Measurements from ENCODE around the gene EGFLAM. TPM values are rescaled to one million over a fixed set of nuclear protein-coding genes. Genes with fewer than 3 reads are reported as not detected.

Gene EGFLAM
- total RNA-seq, 1 experiment from 2014 or later: not detected

- peak; percentile 32 for DNase-seq (ENCODE audit: low spot score)
- in situ Hi-C loops (cut with HindIII; ENCODE audit: low sequenced_read_pairs): no loop called here
Measured at GRCh38 chr5:38433160-38433861, 175.0 kb downstream of the EGFLAM start.

DNA sequence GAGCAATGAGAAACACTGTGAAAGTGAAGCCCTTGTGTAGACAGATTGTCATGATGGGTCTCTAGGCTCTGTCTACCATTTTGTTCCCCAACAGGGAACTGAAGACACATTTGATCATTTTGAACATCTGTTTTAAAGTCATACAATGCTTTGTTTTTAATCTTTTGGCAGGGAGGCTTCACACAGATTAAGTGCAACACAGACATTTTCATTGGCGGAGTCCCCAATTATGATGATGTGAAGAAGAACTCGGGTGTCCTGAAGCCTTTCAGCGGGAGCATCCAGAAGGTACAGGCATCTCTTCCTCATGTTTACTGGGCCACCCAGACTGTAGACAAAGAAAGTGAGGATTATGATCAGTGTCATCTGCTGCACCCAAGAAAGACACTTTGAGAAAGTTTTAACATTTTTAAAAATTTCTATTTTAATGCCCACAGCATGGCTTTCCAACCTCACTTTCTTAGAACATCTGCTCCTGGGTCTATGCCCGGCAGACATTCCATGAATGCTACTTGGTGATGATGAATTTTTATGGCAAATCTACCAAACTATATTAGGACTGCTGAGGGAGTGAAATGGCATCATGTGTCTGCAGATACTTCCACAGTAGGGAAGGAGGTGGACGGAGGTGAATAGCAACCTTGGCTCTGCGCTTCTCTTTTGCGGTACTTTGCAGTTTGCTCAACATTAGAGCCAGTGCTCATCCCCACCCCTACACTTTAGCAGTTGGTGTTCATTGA, 176.8 kb downstream of the EGFLAM start:
- in situ Hi-C loops (cut with HindIII; ENCODE audit: low sequenced_read_pairs): no loop called here
- DNase-seq (ENCODE audit: low spot score): no peak

- no peak for DNase-seq (ENCODE audit: low spot score)
- in situ Hi-C loops (cut with HindIII; ENCODE audit: low sequenced_read_pairs): no loop called here
Measured at GRCh38 chr5:38438757-38439156, 180.4 kb downstream of the EGFLAM start.

DNA sequence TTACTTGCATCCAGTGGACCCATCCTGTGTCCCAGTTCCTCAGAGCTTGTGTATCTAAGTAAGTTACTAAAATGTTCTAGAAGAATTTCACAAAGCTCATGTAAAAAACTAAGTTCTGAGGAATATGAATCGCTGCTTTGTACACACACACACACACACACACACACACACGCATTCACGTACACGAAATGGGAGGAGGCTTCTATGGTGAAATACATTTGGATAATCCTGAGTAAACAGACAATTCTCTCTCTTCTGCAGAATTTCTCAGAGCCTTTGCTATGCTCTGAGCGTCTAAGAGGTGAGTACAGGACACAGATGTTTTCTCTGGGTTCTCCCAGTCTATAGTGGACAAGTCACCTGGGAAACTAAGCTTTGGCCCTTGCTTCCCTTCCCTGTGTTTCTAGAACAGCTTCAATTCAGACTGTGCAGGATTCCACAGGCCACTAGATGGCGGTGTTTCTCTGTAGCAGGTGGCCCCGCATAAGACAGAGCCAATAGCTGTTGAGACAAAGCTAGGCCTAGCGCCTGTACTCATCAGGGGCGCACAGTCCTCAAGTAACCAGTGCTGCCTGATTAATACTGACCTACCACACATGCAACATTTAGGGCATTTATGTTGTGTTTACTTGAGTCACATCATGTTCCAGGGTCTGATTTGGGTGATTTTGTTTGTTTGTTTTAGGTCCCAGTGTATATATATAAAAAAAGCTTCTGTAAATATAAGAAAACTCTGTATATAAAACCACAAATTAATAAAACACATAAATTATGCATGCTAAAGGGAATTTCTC, 183.3 kb downstream of the EGFLAM start:
- peak; percentile 94 for DNase-seq (ENCODE audit: low spot score)
- in situ Hi-C loops (cut with HindIII; ENCODE audit: low sequenced_read_pairs): loop anchor here (10.0 kb wide), 1 partner anchor 363 kb away; no protein-coding TSS in a partner anchor

DNA sequence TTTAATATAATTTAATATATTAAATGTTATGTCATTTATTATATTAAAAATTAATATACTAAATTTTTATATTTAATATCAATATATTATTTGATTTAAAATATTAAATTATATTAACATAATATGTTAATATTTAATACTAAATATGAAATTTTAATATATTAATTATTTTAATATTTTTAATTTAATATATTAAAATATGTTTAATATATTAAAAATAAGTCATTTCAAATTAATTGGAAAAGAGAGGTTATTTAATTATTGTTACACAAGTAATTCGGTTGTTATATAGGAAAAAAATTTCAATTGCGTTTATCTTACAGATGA, 183.9 kb downstream of the EGFLAM start:
- no peak for DNase-seq (ENCODE audit: low spot score)
- in situ Hi-C loops (cut with HindIII; ENCODE audit: low sequenced_read_pairs): loop anchor here (10.0 kb wide), 1 partner anchor 363 kb away; no protein-coding TSS in a partner anchor

- in situ Hi-C loops (cut with HindIII; ENCODE audit: low sequenced_read_pairs): loop anchor here (10.0 kb wide), 1 partner anchor 361 kb away; no protein-coding TSS in a partner anchor
- no peak for DNase-seq (ENCODE audit: low spot score)
Measured at GRCh38 chr5:38443390-38443789, 185.0 kb downstream of the EGFLAM start.

- in situ Hi-C loops (cut with HindIII; ENCODE audit: low sequenced_read_pairs): loop anchor here (10.0 kb wide), 1 partner anchor 359 kb away; no protein-coding TSS in a partner anchor
- DNase-seq (ENCODE audit: low spot score): no peak
Measured at GRCh38 chr5:38445374-38446028, 187.1 kb downstream of the EGFLAM start.

DNA sequence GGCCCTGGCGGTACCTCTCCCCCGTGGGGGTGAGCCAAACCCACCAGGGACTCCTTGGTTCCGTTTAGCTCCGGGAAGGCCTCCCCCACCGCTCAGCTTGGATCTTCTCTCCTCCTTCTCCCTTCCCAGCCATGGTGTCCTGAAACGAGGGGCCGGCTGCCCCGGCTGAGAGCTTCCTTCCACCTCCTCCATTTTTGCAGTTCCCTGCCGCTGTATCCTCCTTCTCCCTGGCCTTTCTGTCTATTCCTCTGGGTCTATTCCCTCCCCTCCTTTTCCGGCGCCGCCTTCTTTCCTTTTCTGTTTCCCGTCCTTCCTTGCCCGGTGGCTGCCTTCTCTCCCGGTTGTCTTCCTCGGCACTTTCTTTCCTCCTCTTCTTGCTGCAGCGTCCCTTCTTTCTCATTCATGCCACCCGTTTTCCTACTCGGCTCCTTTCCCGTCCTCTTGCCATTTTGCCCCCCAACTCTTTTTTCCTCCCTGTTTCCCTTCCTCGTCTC, 187.7 kb downstream of the EGFLAM start:
- DNase-seq (ENCODE audit: low spot score): no peak
- in situ Hi-C loops (cut with HindIII; ENCODE audit: low sequenced_read_pairs): loop anchor here (10.0 kb wide), 1 partner anchor 359 kb away; no protein-coding TSS in a partner anchor

- in situ Hi-C loops (cut with HindIII; ENCODE audit: low sequenced_read_pairs): loop anchor here (10.0 kb wide), 1 partner anchor 358 kb away; no protein-coding TSS in a partner anchor
- DNase-seq (ENCODE audit: low spot score): no peak
Measured at GRCh38 chr5:38447056-38447455, 188.7 kb downstream of the EGFLAM start.

DNA sequence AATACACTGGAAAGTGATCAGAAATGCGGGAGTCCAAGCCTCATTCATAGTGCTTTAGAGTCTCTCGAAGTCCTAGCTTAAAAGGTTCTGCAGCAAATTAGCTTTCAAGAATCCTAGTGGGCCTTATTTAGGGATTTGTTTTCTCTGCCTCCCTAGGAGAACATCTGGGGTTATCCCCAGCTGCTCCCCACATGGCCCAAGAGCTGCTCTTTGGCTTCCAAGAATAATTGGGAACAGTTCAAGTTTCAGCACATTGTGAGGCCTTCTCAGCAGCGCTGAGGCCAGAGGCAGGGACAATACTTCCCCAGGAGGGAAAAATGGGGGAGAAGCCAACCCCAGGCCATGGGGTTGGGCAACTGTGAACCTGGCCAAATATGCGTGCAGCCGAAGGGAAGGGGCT, 189.4 kb downstream of the EGFLAM start:
- in situ Hi-C loops (cut with HindIII; ENCODE audit: low sequenced_read_pairs): loop anchor here (10.0 kb wide), 1 partner anchor 357 kb away; no protein-coding TSS in a partner anchor
- no peak for DNase-seq (ENCODE audit: low spot score)

DNA sequence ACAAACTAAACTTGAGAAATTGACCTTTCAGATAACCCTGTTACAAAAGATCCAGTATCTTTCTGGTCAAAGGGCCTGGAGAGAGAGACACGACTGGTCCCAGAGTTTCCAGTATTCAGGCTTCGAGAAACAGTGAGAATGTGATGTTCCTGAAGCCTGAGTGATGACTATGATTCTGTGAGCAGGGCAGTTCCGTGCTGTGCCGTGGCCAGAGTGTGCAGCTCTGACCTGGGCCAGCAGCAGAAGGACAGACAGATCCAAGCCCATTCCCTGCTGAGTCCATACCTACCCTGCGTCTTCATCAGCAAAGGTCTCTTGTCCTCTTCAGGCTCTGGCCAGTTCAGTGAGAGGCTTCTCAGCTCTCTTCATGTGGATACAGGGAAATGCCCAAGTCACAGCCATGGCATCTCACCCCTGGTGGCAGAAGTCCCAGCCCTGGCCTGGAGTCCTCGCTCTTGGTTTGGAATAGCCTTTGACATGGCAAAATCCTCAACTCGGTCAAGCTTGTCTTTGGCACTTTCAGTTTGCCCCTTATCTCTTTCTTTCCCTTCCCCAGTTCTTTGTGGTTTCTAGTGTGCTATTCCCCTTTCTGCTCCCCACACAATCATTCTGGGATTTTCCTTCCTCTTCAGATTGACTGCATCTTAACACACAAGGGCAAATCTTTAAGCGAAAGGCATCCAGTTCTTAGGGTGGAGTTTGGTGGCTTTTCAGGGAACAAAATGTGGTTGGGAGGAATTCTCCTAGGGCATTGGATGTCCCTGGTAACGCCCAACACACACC, 190.4 kb downstream of the EGFLAM start:
- in situ Hi-C loops (cut with HindIII; ENCODE audit: low sequenced_read_pairs): loop anchor here (10.0 kb wide), 1 partner anchor 356 kb away; no protein-coding TSS in a partner anchor
- no peak for DNase-seq (ENCODE audit: low spot score)

GRCh38 chr5:38450627-38451026, 192.3 kb downstream of the EGFLAM start:
- no peak for DNase-seq (ENCODE audit: low spot score)
- in situ Hi-C loops (cut with HindIII; ENCODE audit: low sequenced_read_pairs): no loop called here

DNA sequence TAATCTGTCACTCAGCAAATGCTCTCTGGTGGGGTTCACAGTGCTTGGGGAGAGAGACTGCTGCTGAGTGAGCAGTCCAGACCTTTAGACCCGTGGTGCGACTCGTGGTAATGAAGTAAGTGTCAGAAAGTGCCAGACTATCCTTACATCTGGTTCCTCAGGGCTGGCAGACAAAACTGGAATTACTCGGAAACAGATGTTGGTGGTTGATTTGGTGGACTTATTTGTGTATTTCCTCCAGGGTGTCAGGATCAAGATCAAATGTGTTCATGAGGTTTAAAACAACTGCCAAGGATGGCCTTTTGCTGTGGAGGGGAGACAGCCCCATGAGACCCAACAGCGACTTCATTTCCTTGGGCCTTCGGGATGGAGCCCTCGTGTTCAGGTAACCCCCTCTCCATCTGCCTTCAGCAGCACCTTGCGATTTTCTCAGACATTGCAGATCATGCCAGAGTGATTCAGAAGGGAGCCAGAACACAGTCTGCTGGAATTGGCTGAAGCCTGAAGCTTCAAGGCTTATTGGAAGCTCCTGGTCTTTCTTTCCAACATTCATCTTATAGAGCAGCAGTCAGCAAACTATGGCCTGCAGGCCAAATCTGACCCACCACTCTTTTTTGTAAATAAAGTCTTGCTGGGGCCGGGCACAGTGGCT, 192.8 kb downstream of the EGFLAM start:
- in situ Hi-C loops (cut with HindIII; ENCODE audit: low sequenced_read_pairs): no loop called here
- DNase-seq (ENCODE audit: low spot score): no peak

- in situ Hi-C loops (cut with HindIII; ENCODE audit: low sequenced_read_pairs): no loop called here
- no peak for DNase-seq (ENCODE audit: low spot score)
Measured at GRCh38 chr5:38452201-38452600, 193.8 kb downstream of the EGFLAM start.

GRCh38 chr5:38453506-38453905, 195.1 kb downstream of the EGFLAM start:
- no peak for DNase-seq (ENCODE audit: low spot score)
- in situ Hi-C loops (cut with HindIII; ENCODE audit: low sequenced_read_pairs): no loop called here

DNA sequence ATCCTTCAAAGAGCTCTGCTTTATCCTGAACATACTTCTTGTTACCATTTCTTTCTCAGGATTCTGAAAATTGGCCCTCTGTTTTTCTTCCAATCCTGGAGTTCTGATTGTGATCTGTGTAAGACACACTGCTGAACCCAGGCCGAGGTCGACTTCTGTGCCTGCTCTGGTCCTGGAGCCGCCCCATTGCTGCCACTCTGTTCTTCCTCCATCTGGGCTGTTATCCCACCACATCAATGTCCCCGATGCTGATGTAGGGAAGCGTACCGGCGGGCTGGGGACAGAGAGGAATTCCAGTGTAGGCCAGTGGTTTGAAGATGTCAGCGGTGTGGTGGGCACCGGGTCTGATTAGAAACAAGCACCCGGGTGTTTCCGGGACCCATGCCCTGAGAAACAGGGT, 195.6 kb downstream of the EGFLAM start:
- in situ Hi-C loops (cut with HindIII; ENCODE audit: low sequenced_read_pairs): no loop called here
- DNase-seq (ENCODE audit: low spot score): no peak

GRCh38 chr5:38455796-38456330, 197.5 kb downstream of the EGFLAM start:
- DNase-seq (ENCODE audit: low spot score): no peak
- in situ Hi-C loops (cut with HindIII; ENCODE audit: low sequenced_read_pairs): no loop called here

All from G401 (cell line).